Muscle layer of colon (tissue), 2 donors: ENCODE data around the gene LRCOL1.

Experiments used
- H3K27ac ChIP-seq: one replicate; pipeline ENCODE4 v1.7.0; 2013; ENCODE audit warnings: low read depth, mild to moderate bottlenecking, low read length, moderate library complexity
- H3K27me3 ChIP-seq, 2 donors: one replicate each; pipeline ENCODE4 v1.7.0; 2013; ENCODE audit warnings: low read length in 2 of 2, mild to moderate bottlenecking in 2 of 2; ENCODE audit not compliant: insufficient read depth in 2 of 2, control insufficient read depth in 1 of 2
- H3K36me3 ChIP-seq: one replicate; pipeline ENCODE4 v1.7.0; 2013; ENCODE audit warnings: mild to moderate bottlenecking, low read length; ENCODE audit not compliant: insufficient read depth
- H3K4me1 ChIP-seq: one replicate; pipeline ENCODE4 v1.7.0; 2013; ENCODE audit warnings: mild to moderate bottlenecking, low read length; ENCODE audit not compliant: insufficient read depth
- H3K4me3 ChIP-seq, 2 donors: one replicate each; pipeline ENCODE4 v1.7.0; 2013; ENCODE audit warnings: low read length in 2 of 2, low read depth in 1 of 2, mild to moderate bottlenecking in 1 of 2, moderate library complexity in 1 of 2
- H3K9ac ChIP-seq: one replicate; pipeline ENCODE4 v1.7.0; 2013; ENCODE audit warnings: low read length
- H3K9me3 ChIP-seq: one replicate; pipeline ENCODE4 v1.7.0; 2013; ENCODE audit warnings: mild to moderate bottlenecking, low read length
- donor health status: abdominal sarcoma.
- donor health status: Adenocarcinoma of cecum.

LRCOL1 gene

DNA sequence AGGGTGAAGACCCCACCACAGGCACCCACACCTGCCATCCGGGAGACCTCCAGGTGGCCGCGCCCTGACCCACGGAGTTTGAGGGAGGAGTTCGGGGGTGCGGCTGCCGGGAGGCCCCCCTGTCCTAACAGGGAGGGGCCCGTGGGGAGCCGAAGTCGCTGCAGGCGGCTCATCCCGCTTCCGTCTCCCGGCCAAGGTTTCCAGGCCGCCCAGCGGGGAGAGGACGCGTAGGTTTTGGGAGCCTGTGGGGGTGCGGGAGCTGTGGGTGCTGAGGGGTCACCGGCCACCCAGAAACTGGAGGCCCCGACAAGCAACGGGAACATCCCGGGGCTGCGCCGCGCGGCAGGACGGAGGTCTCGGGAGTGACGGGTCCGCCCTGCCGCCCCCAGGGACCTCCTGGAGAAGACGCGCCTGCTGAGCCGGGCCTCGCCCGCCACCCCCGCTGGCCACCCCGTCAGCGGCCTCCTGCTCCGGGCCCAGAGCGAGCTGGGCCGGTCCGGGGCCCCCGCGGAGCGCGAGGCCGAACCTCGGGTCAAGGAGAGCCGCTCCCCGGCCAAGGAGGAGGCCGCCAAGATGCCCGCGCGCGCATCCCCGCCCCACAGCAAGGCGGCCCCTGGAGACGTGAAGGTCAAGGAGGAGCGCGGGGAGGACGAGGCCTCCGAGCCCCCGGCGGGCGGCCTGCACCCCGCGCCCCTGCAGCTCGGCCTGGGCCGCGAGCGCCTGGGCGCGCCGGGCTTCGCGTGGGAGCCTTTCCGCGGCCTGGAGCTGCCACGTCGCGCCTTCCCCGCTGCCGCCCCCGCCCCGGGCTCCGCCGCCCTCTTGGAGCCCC lies 27.6 kb downstream of the LRCOL1 start:
- Histone ChIP-seq H3K27ac (no peak overlapping the region), H3K36me3 (peaks cover 11% of the 10 kb centered on the region), H3K4me3 (no peak overlapping the region), H3K4me1 (no peaks in the 10 kb centered on the region), H3K9ac (no peak overlapping the region), H3K27me3 (no peaks in the 10 kb centered on the region), H3K9me3 (no peaks in the 10 kb centered on the region)

GRCh38 chr12:132582058-132582420 lies 28.3 kb downstream of the LRCOL1 start:
- no peaks in the 10 kb centered on the region for H3K9me3 ChIP-seq
- peaks cover 13% of the 10 kb centered on the region for H3K36me3 ChIP-seq
- no peak overlapping the region for H3K27ac ChIP-seq
- H3K4me1 ChIP-seq: no peaks in the 10 kb centered on the region
- no peak overlapping the region for H3K4me3 ChIP-seq
- no peak overlapping the region for H3K9ac ChIP-seq
- H3K27me3 ChIP-seq: no peaks in the 10 kb centered on the region

DNA sequence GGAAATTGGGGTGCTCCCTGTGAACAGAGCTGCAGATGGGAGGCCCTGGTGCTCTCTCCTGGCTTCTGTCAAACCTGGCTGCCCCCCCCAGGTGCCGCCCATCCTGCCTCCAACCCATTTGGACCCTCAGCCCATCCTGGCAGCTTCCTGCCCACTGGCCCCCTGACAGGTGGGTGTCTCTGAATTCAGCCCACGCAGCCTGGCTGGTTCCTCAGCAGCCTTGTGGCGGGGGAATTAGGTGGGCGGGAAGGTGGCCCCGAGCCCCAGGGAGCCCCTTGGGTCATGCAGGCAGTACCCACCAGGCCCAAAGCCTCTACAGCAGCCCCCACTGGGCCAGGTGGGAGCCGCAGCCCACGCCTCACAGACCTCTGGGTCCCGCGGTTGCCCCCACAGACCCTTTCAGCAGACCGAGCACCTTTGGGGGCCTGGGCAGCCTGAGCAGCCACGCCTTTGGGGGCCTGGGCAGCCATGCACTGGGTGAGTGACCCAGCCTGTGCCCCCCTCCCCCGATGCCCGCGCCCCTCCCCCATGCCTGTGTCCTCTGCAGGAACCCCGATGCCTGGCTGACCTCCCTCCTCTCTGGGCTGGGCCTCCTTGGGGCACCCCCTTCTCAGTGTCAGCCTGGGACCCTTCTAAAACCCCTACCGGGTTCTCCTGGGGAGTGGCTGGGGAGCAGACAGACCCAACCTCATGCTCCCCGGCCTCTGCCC lies 28.9 kb downstream of the LRCOL1 start:
- Histone ChIP-seq H3K4me3 (no peak overlapping the region), H3K9me3 (no peaks in the 10 kb centered on the region), H3K4me1 (no peaks in the 10 kb centered on the region), H3K36me3 (peaks cover 13% of the 10 kb centered on the region), H3K27me3 (no peaks in the 10 kb centered on the region), H3K27ac (no peak overlapping the region), H3K9ac (no peak overlapping the region)

GRCh38 chr12:132580701-132581292 lies 29.6 kb downstream of the LRCOL1 start:
- no peak overlapping the region for H3K4me3 ChIP-seq
- no peaks in the 10 kb centered on the region for H3K4me1 ChIP-seq
- H3K9ac ChIP-seq: no peak overlapping the region
- H3K36me3 ChIP-seq: peaks cover 13% of the 10 kb centered on the region
- H3K27ac ChIP-seq: no peak overlapping the region
- H3K9me3 ChIP-seq: no peaks in the 10 kb centered on the region
- H3K27me3 ChIP-seq: no peaks in the 10 kb centered on the region

DNA sequence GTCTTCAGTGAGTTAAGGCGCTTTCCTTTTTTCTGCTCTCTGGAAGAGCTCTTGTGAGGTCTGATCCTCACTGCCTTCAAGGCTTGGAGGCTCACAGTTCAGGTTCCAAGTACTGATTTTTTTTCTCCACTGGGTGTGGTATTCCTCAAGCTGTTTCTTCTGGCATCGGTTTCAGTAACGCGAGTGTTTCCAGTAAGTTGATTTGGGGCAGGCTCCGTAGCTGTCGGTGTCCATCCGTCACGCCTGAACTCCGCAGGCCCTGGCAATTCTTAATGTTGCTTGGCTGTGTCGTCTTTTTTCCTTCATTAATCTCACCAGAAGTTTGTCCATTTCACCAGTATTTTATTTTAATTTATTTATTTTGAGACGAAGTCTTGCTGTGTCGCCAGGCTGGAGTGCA lies 30.6 kb downstream of the LRCOL1 start:
- Histone ChIP-seq H3K9me3 (no peaks in the 10 kb centered on the region), H3K27me3 (no peaks in the 10 kb centered on the region), H3K36me3 (peaks cover 13% of the 10 kb centered on the region), H3K27ac (no peak overlapping the region), H3K4me1 (no peaks in the 10 kb centered on the region), H3K9ac (no peak overlapping the region), H3K4me3 (no peak overlapping the region)

GRCh38 chr12:132578826-132579225 lies 31.6 kb downstream of the LRCOL1 start:
- no peak overlapping the region for H3K9ac ChIP-seq
- H3K27me3 ChIP-seq: no peaks in the 10 kb centered on the region
- H3K27ac ChIP-seq: no peak overlapping the region
- H3K9me3 ChIP-seq: no peaks in the 10 kb centered on the region
- H3K36me3 ChIP-seq: peaks cover 13% of the 10 kb centered on the region
- no peaks in the 10 kb centered on the region for H3K4me1 ChIP-seq
- no peak overlapping the region for H3K4me3 ChIP-seq

- Histone ChIP-seq H3K27ac (no peak overlapping the region), H3K4me1 (no peaks in the 10 kb centered on the region), H3K9ac (no peak overlapping the region), H3K36me3 (peaks cover 13% of the 10 kb centered on the region), H3K9me3 (no peaks in the 10 kb centered on the region), H3K27me3 (no peaks in the 10 kb centered on the region), H3K4me3 (no peak overlapping the region)
These were observed 32.3 kb downstream of the LRCOL1 start for GRCh38 chr12:132578118-132578517.

- H3K9ac ChIP-seq: no peak overlapping the region
- H3K36me3 ChIP-seq: peaks cover 13% of the 10 kb centered on the region
- no peak overlapping the region for H3K27ac ChIP-seq
- H3K27me3 ChIP-seq: no peaks in the 10 kb centered on the region
- no peak overlapping the region for H3K4me3 ChIP-seq
- no peaks in the 10 kb centered on the region for H3K9me3 ChIP-seq
- no peaks in the 10 kb centered on the region for H3K4me1 ChIP-seq
These were observed 33.0 kb downstream of the LRCOL1 start for GRCh38 chr12:132577191-132577920.

DNA sequence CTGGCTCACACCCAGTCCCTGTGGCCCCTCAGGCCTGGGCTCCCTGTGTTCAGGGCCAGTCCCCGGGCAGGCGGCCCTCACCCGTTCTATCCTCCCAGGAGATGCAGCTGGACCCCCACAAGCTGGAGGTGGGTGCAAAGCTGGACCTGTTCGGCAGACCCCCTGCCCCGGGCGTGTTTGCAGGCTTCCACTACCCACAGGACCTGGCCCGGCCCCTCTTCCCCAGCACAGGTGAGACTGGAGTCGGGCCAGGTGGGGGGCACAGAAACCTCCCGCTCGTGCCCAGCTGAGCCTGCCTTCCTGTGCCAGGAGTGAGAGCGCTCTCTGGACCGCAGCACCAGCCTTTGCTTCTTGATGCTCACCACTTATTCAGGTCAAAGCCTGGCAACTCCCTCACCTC lies 33.7 kb downstream of the LRCOL1 start:
- Histone ChIP-seq H3K4me1 (no peaks in the 10 kb centered on the region), H3K27ac (no peak overlapping the region), H3K9me3 (no peaks in the 10 kb centered on the region), H3K4me3 (no peak overlapping the region), H3K36me3 (peaks cover 13% of the 10 kb centered on the region), H3K27me3 (no peaks in the 10 kb centered on the region), H3K9ac (no peak overlapping the region)

DNA sequence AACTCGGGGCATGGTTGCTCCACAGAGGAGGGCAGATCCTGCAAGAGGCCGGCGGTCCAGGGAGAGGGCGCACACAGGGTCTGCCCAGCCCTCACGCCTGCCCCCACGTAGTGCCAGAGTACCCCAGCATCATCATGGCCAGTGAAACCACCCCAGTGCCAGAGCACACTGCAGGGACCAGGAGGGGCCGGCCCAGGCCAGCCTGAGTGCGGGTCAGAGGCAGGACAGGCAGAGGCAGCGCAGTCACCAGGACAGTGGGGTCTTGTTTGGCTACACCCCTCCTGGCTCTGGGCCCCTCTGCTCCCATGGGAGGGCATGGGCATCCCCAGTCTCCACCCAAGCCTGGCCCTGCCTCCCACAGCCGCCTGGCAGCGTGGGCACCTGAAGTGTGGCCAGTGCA lies 34.7 kb downstream of the LRCOL1 start:
- Histone ChIP-seq H3K4me1 (no peaks in the 10 kb centered on the region), H3K4me3 (no peak overlapping the region), H3K9me3 (no peaks in the 10 kb centered on the region), H3K27ac (no peak overlapping the region), H3K36me3 (peaks cover 13% of the 10 kb centered on the region), H3K9ac (no peak overlapping the region), H3K27me3 (no peaks in the 10 kb centered on the region)

DNA sequence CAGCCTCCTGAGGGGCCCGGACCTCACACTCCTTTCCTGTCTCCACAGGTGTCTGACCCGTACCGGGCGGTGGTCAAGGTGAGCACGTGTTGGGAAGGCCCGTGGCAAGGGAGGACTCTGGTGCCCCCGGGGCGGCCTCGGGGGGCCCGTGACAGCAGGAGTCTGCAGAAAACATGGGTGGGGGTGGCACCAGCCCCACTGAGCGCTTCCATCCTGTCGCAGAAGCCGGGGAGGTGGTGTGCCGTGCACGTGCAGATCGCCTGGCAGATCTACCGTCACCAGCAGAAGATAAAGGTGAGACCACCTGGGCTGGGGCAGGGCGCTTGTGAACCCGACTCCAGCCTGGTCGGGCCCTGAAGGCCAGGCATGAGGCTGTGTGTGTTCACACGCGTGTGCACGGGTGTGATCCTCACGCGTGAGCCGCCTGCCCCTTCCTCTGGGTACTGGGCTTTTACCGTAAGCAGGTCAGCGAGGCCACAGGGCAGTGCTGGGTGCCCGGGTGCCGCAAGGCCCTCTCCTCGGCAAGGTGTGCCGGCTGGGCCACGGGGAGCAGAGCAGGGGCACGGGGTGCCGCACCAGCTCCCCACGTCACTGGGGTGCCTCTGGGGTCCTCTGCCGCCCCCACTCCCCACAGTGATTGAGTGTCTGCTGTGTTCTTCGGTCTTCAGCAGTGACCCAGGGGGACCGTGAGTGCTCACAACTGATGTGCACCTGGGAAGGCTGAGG lies 35.9 kb downstream of the LRCOL1 start:
- Histone ChIP-seq H3K9ac (no peak overlapping the region), H3K27ac (no peak overlapping the region), H3K27me3 (no peaks in the 10 kb centered on the region), H3K4me1 (no peaks in the 10 kb centered on the region), H3K9me3 (no peaks in the 10 kb centered on the region), H3K4me3 (no peak overlapping the region), H3K36me3 (peaks cover 12% of the 10 kb centered on the region)
